Activated CD4-positive, alpha-beta T cell treated with anti-CD3 and anti-CD28 coated beads, Interleukin-2, amount 10 ng/mL, durations not matched to agents 7 days and 5 days (primary cell): ENCODE data around the gene DEPDC5. TPM values are rescaled to one million over a fixed set of nuclear protein-coding genes. Genes with fewer than 3 reads are reported as not detected.
"Not testable (repeated sequence)": the region's sequence is repeated elsewhere in the genome, so short reads cannot be mapped to it uniquely, and the experiment has no call there.

Source experiments
- CTCF ChIA-PET: fragments of 350-600 bp; sonication (Branson Sonifier 250); formaldehyde crosslinking; loops from one replicate; lab custom pipeline; 2021; ENCODE audit warnings: antibody characterized with exemption; lab: Charles Lee
- POLR2A ChIA-PET: fragments of 350-600 bp; sonication (Branson Sonifier 250); formaldehyde crosslinking; loops from one replicate; lab custom pipeline; 2021; ENCODE audit warnings: antibody characterized with exemption; lab: Charles Lee
- DNase-seq: peaks from one replicate; pipeline ENCODE4 v3.0.0-alpha.2; 2020
- H3K27ac Mint-ChIP-seq: one replicate; pipeline ENCODE4 v1.8.0; 2021; ENCODE audit warnings: mild to moderate bottlenecking, moderate library complexity, mixed read lengths
- H3K27me3 Mint-ChIP-seq: one replicate; pipeline ENCODE4 v1.8.0; 2021; ENCODE audit warnings: mixed read lengths
- H3K36me3 Mint-ChIP-seq: one replicate; pipeline ENCODE4 v1.8.0; 2021; ENCODE audit warnings: low read depth, mixed read lengths
- H3K4me1 Mint-ChIP-seq: one replicate; pipeline ENCODE4 v1.8.0; 2021; ENCODE audit warnings: mixed read lengths
- H3K4me3 Mint-ChIP-seq: one replicate; pipeline ENCODE4 v1.8.0; 2021; ENCODE audit warnings: mild to moderate bottlenecking, moderate library complexity, mixed read lengths
- H3K9me3 Mint-ChIP-seq: one replicate; pipeline ENCODE4 v1.8.0; 2021; ENCODE audit warnings: mixed read lengths
- total RNA-seq, 2 experiments: library from RNA; stranded (reverse); gene quantifications; one replicate each; pipeline ENCODE4 v1.2.3, GENCODE V29; 2021

DEPDC5 gene
- 10 to 100 TPM; 39.5 to 41.1 TPM for total RNA-seq

- CTCF ChIA-PET = interaction anchor here (1.6 kb wide), 1 partner anchor 217 kb away, joined by 4 read pairs; no protein-coding TSS in a partner anchor
- H3K27me3 Mint-ChIP-seq = no peaks in the 10 kb centered on the region
- peak; percentile 95 for DNase-seq
- peaks cover 47% of the 10 kb centered on the region for H3K4me1 Mint-ChIP-seq
- no peaks in the 10 kb centered on the region for H3K9me3 Mint-ChIP-seq
- H3K27ac Mint-ChIP-seq = peak within 1 kb of the TSS; percentile 100
- POLR2A ChIA-PET = interaction anchor here (0.5 to 1.0 kb wide), 4 partner anchors 77 to 196 kb away, joined by 3 to 5 read pairs (median 4); no protein-coding TSS in a partner anchor
- H3K4me3 Mint-ChIP-seq = peak within 1 kb of the TSS; percentile 75
- no peaks in the 10 kb centered on the region for H3K36me3 Mint-ChIP-seq
These were observed at the start of gene DEPDC5 for GRCh38 chr22:31753634-31754501. Gene DEPDC5 (plus strand): TSS chr22:31754019. CDS start chr22:31754922, 903 bp downstream.

- no peak overlapping the region for H3K27ac Mint-ChIP-seq
These were observed 46.3 kb upstream of the DEPDC5 start for GRCh38 chr22:31707519-31707918.

GRCh38 chr22:31711226-31711625 is 42.6 kb upstream of the DEPDC5 start:
- H3K27ac Mint-ChIP-seq, H3K4me1 Mint-ChIP-seq, DNase-seq, CTCF ChIA-PET, H3K9me3 Mint-ChIP-seq, H3K27me3 Mint-ChIP-seq, POLR2A ChIA-PET, H3K4me3 Mint-ChIP-seq: not testable (repeated sequence)
- H3K36me3 Mint-ChIP-seq = peaks cover 38% of the 10 kb centered on the region

More at GRCh38 chr22:31707519-31707918, 46.3 kb upstream of the DEPDC5 start:
- Mint-ChIP-seq H3K27me3 (no peaks in the 10 kb centered on the region), H3K4me3 (no peak overlapping the region), H3K36me3 (peaks cover 27% of the 10 kb centered on the region), H3K9me3 (no peaks in the 10 kb centered on the region), H3K4me1 (peaks cover 5% of the 10 kb centered on the region)
- ChIA-PET POLR2A (no interaction called here), CTCF (no interaction called here)
- DNase-seq = no peak

- no peaks in the 10 kb centered on the region for H3K27me3 Mint-ChIP-seq
- ChIA-PET CTCF (no interaction called here), POLR2A (no interaction called here)
- peaks cover 54% of the 10 kb centered on the region for H3K36me3 Mint-ChIP-seq
- H3K4me3 Mint-ChIP-seq = no peak overlapping the region
- DNase-seq = no peak
- H3K27ac Mint-ChIP-seq = peak overlapping the region; percentile 38
- H3K4me1 Mint-ChIP-seq = no peaks in the 10 kb centered on the region
- H3K9me3 Mint-ChIP-seq = no peaks in the 10 kb centered on the region
These were observed 38.6 kb upstream of the DEPDC5 start for GRCh38 chr22:31715147-31715778.

DNA sequence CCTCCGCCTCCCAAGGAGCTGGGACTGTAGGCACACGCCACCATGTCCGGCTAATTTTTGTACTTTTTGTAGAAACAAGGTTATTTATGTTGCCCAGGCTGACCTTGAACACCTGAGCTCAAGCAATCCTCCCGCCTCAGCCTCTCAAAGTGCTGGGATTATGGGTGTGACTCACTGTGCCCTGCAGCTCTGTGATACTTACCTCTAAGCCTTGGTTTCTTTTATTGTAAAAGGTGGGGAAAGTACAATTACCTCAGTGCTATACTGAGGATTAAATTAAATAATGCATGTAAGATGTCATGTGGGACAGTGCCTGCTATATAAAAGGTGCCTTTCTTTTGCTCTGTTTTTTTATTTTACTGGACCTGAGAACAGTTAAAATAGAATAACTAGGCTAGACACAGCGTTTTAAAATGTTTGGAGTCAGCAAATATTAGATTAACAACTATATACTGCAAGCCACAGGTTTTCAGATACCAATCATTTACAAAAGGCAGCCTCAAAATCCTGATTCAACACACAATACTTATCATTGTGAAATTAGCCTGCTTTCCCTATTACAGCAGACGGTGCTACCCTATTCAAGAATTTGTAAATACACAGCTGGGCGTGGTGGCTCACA is 33.9 kb upstream of the DEPDC5 start:
- CTCF ChIA-PET = no interaction called here
- no peak overlapping the region for H3K4me3 Mint-ChIP-seq
- no peak for DNase-seq
- peaks cover 3% of the 10 kb centered on the region for H3K4me1 Mint-ChIP-seq
- peaks cover 54% of the 10 kb centered on the region for H3K36me3 Mint-ChIP-seq
- no peak overlapping the region for H3K27ac Mint-ChIP-seq
- H3K9me3 Mint-ChIP-seq = no peaks in the 10 kb centered on the region
- POLR2A ChIA-PET = no interaction called here
- no peaks in the 10 kb centered on the region for H3K27me3 Mint-ChIP-seq

GRCh38 chr22:31723723-31724122 is 30.1 kb upstream of the DEPDC5 start:
- ChIA-PET POLR2A (no interaction called here), CTCF (no interaction called here)
- H3K27ac Mint-ChIP-seq = peak overlapping the region; percentile 54
- H3K4me1 Mint-ChIP-seq = peaks cover 3% of the 10 kb centered on the region
- peaks cover 33% of the 10 kb centered on the region for H3K36me3 Mint-ChIP-seq
- H3K4me3 Mint-ChIP-seq = no peak overlapping the region
- no peak for DNase-seq
- H3K27me3 Mint-ChIP-seq = no peaks in the 10 kb centered on the region
- H3K9me3 Mint-ChIP-seq = no peaks in the 10 kb centered on the region

DNA sequence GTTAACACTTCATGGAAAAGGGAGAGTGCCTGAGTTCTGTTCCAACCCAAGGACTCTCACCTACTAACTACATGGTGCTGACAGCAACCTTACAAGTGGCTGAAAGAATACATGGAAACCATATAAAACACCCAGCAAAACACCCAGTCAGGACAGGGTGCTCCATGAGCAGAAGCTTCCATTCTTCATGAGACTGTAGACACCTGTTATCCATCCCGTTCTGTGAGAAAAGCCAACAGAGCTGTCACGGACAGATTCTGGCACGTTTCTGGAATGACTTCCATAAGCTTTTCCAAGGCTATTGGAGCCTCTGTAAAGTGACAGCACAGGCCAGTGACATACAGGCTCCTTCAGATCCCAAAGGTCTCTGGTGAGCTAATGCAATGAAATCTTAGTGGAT is 27.1 kb upstream of the DEPDC5 start:
- no peaks in the 10 kb centered on the region for H3K27me3 Mint-ChIP-seq
- ChIA-PET CTCF (interaction anchor here (1.2 kb wide), 1 partner anchor 12 kb away, joined by 3 read pairs; no protein-coding TSS in a partner anchor), POLR2A (no interaction called here)
- H3K27ac Mint-ChIP-seq = peak overlapping the region; percentile 1
- H3K4me1 Mint-ChIP-seq = no peaks in the 10 kb centered on the region
- peaks cover 21% of the 10 kb centered on the region for H3K36me3 Mint-ChIP-seq
- DNase-seq = no peak
- no peak overlapping the region for H3K4me3 Mint-ChIP-seq
- no peaks in the 10 kb centered on the region for H3K9me3 Mint-ChIP-seq

GRCh38 chr22:31728857-31729256 is 25.0 kb upstream of the DEPDC5 start:
- Mint-ChIP-seq H3K4me3 (no peak overlapping the region), H3K4me1 (peaks cover 4% of the 10 kb centered on the region), H3K36me3 (peaks cover 16% of the 10 kb centered on the region), H3K27ac (no peak overlapping the region), H3K27me3 (no peaks in the 10 kb centered on the region), H3K9me3 (no peaks in the 10 kb centered on the region)
- DNase-seq = no peak
- ChIA-PET POLR2A (no interaction called here), CTCF (no interaction called here)

GRCh38 chr22:31730344-31730711 is 23.5 kb upstream of the DEPDC5 start:
- Mint-ChIP-seq H3K4me3 (no peak overlapping the region), H3K4me1 (peaks cover 7% of the 10 kb centered on the region), H3K36me3 (peaks cover 17% of the 10 kb centered on the region), H3K27me3 (no peaks in the 10 kb centered on the region), H3K27ac (no peak overlapping the region), H3K9me3 (no peaks in the 10 kb centered on the region)
- ChIA-PET POLR2A (interaction anchor here (0.6 kb wide), 1 partner anchor 103 kb away, joined by 4 read pairs; no protein-coding TSS in a partner anchor), CTCF (no interaction called here)
- DNase-seq = no peak

DNA sequence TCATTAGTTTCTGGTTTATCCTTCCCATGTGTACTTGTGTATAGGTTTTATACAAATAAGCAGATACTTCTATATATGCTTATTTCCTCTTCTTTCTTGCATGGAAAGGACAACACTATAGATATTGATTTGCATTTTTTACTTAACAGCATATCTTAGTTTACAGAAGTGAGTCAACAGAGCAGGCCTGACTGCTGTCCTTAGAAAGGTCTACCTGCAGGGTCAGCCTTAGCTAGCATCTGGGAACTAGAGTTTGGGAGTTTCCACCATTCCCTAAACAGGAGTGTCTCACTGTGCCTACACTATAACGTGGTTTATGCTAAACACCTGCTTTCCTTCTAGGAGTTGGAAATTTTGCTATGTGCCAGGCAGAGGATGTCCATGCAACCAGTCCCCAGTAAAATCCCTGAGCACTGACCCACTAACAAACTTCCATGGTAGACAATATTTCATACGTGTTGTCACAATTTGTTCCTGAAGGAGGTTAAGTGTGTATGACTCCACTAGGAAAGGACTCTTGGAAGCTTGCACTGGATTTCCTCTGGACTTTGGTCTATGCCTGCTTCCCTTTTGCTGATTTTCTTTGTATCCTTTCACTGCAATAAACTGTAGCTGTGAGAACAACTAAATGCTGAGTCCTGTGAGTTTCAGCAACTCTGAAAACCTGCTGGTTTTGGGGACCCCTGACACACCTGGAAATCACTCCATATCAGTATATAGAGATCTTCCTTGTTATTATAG is 21.6 kb upstream of the DEPDC5 start:
- ChIA-PET CTCF (no interaction called here), POLR2A (no interaction called here)
- no peak overlapping the region for H3K4me3 Mint-ChIP-seq
- H3K9me3 Mint-ChIP-seq = no peaks in the 10 kb centered on the region
- peaks cover 9% of the 10 kb centered on the region for H3K4me1 Mint-ChIP-seq
- H3K36me3 Mint-ChIP-seq = peaks cover 23% of the 10 kb centered on the region
- H3K27ac Mint-ChIP-seq = no peak overlapping the region
- H3K27me3 Mint-ChIP-seq = no peaks in the 10 kb centered on the region
- no peak for DNase-seq

DNA sequence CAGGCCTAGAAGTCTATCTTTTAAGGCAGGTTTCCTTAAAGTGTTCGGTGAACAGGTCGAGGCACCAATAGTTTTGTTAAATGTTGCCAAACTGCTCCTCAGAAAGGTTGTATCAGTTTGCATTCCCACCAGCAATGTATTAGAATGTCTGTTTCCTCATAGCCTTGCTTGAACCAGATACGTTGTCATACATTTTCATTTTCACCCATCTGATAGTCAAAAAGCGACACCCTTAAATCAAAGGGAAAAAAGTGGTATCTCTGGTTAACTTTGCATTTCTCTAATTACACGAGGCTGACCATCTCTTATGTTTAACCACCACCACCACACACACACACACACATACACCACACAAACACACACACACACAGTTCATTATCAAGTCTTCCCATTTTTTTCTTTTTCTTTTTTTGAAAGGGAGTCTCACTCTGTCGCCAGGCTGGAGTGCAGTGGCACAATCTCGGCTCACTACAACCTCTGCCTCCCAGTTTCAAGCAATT is 20.2 kb upstream of the DEPDC5 start:
- H3K27me3 Mint-ChIP-seq = no peaks in the 10 kb centered on the region

DNA sequence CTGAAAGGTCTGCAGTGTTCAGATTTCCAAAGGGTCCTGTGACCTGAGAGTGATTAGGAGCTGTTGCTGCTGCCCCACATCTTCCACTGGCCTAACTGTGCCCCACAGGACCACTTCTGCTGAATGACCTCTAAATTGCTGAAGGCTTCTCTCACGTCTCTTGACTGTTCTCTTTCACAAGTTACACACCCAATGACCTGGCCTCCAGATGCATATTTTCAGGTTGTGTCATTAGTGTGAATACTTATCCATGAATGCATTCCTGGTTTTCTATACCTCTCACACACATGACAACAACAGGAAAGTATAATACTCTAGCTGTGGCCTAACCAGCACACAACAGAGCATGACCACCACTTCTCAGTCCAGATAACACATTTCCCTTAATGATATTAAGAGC is 19.3 kb upstream of the DEPDC5 start:
- H3K9me3 Mint-ChIP-seq = no peaks in the 10 kb centered on the region
- H3K4me1 Mint-ChIP-seq = peaks cover 28% of the 10 kb centered on the region
- H3K36me3 Mint-ChIP-seq = peaks cover 30% of the 10 kb centered on the region
- no peak for DNase-seq
- no peak overlapping the region for H3K4me3 Mint-ChIP-seq
- ChIA-PET CTCF (interaction anchor here (0.8 kb wide), 1 partner anchor 12 kb away, joined by 3 read pairs; no protein-coding TSS in a partner anchor), POLR2A (no interaction called here)
- no peaks in the 10 kb centered on the region for H3K27me3 Mint-ChIP-seq
- no peak overlapping the region for H3K27ac Mint-ChIP-seq

More for the DNA sequence above, 20.2 kb upstream of the DEPDC5 start:
- no peak for DNase-seq
- no peak overlapping the region for H3K27ac Mint-ChIP-seq
- CTCF ChIA-PET = no interaction called here
- peaks cover 20% of the 10 kb centered on the region for H3K4me1 Mint-ChIP-seq
- no peaks in the 10 kb centered on the region for H3K9me3 Mint-ChIP-seq
- POLR2A ChIA-PET = no interaction called here
- peaks cover 33% of the 10 kb centered on the region for H3K36me3 Mint-ChIP-seq
- H3K4me3 Mint-ChIP-seq = no peak overlapping the region
